T-cell (primary cell): ENCODE data around the gene BANF2. TPM values are rescaled to one million over a fixed set of nuclear protein-coding genes. Genes with fewer than 3 reads are reported as not detected.
"Not testable (repeated sequence)": the region's sequence is repeated elsewhere in the genome, so short reads cannot be mapped to it uniquely, and the experiment has no call there.

Experiments used
- ATAC-seq, 4 experiments: fragments of 200-7000 bp in 3 of 4; fragments of 150-1000 bp in 1 of 4; cut with Tn5 transposase; replicated peaks in 1 of 4; 1 replicate in 3 of 4; 2 replicates in 1 of 4; pipeline ENCODE4 v1.10.0; 2021; ENCODE audit warnings: moderate library complexity in 3 of 4, mild to moderate bottlenecking in 2 of 4, moderate number of reproducible peaks in 1 of 4
- CTCF ChIA-PET, 2 donors: fragments of 300-600 bp; sonication (Branson Sonifier 250); formaldehyde crosslinking; loops; one replicate each; lab custom pipeline; 2022; ENCODE audit warnings: antibody characterized with exemption in 2 of 2; lab: Charles Lee
- POLR2A ChIA-PET, 2 donors: fragments of 300-600 bp; sonication (Branson Sonifier 250); formaldehyde crosslinking; loops; one replicate each; lab custom pipeline; 2022; ENCODE audit warnings: antibody characterized with exemption in 2 of 2; lab: Charles Lee
- DNase-seq, 35 experiments: peaks; one replicate each; pipeline versions ENCODE4 v3.0.0 to v3.0.0-alpha.2; 2013 to 2023
- H3K27ac ChIP-seq: one replicate; pipeline ENCODE4 v1.5.1; 2013; ENCODE audit warnings: low read length
- H3K27me3 ChIP-seq, 2 experiments: replicated peaks in 1 of 2; 1 replicate in 1 of 2; 2 replicates in 1 of 2; pipeline versions ENCODE4 v1.6.1 to v1.7.0; 2013; ENCODE audit warnings: low read length in 1 of 2, mixed read lengths in 1 of 2; ENCODE audit not compliant: control insufficient read depth in 2 of 2, insufficient read depth in 2 of 2; ENCODE audit errors: extremely low read depth in 1 of 2
- H3K36me3 ChIP-seq, 2 donors: 1 replicate in 1 of 2; 2 replicates in 1 of 2; pipeline versions ENCODE4 v1.6.1 to v1.7.0; 2013; ENCODE audit warnings: low read length in 1 of 2; ENCODE audit not compliant: control insufficient read depth in 2 of 2, insufficient read depth in 1 of 2; ENCODE audit errors: extremely low read depth in 1 of 2
- H3K4me1 ChIP-seq, 2 experiments: 1 replicate in 1 of 2; 2 replicates in 1 of 2; pipeline versions ENCODE4 v1.6.1 to v1.7.0; 2013; ENCODE audit warnings: low read length in 2 of 2, mixed read lengths in 1 of 2; ENCODE audit not compliant: insufficient read depth in 2 of 2, control insufficient read depth in 1 of 2; ENCODE audit errors: extremely low read depth in 1 of 2
- H3K4me3 ChIP-seq, 2 donors: 1 replicate in 1 of 2; 2 replicates in 1 of 2; pipeline versions ENCODE4 v1.5.1 to v1.7.0; 2013; ENCODE audit warnings: mild to moderate bottlenecking in 2 of 2, low read length in 1 of 2, moderate library complexity in 1 of 2; ENCODE audit not compliant: control insufficient read depth in 1 of 2; ENCODE audit errors: extremely low read depth in 1 of 2
- H3K9me3 ChIP-seq: 2 replicates; pipeline ENCODE4 v1.7.0; 2013
- H3K27ac Mint-ChIP-seq, 2 donors: one replicate each; pipeline ENCODE4 v1.8.0; 2020 to 2021; ENCODE audit warnings: mild to moderate bottlenecking in 2 of 2, mixed read lengths in 2 of 2
- H3K27me3 Mint-ChIP-seq, 2 donors: one replicate each; pipeline ENCODE4 v1.8.0; 2021 to 2022; ENCODE audit warnings: mixed read lengths in 2 of 2
- H3K36me3 Mint-ChIP-seq: one replicate; pipeline ENCODE4 v1.8.0; 2021; ENCODE audit warnings: mixed read lengths
- H3K4me1 Mint-ChIP-seq, 3 donors: one replicate each; pipeline ENCODE4 v1.8.0; 2020 to 2022; ENCODE audit warnings: mixed read lengths in 3 of 3, mild to moderate bottlenecking in 1 of 3
- H3K4me3 Mint-ChIP-seq, 3 donors: one replicate each; pipeline ENCODE4 v1.8.0; 2020 to 2022; ENCODE audit warnings: mild to moderate bottlenecking in 3 of 3, mixed read lengths in 3 of 3, moderate library complexity in 3 of 3
- H3K9me3 Mint-ChIP-seq, 3 donors: one replicate each; pipeline ENCODE4 v1.8.0; 2020 to 2022; ENCODE audit warnings: mixed read lengths in 3 of 3
- WGBS: methylation state at CpG from one replicate; pipeline ENCODE4 v1.1.5; 2013; ENCODE audit warnings: missing lambda C conversion rate; ENCODE audit not compliant: insufficient coverage; 5-methylcytosine and 5-hydroxymethylcytosine counted together
- total RNA-seq, 35 experiments: library from RNA in 6 of 35; stranded (reverse) in 6 of 35; fragments of 120-200 nt in 1 of 35; gene quantifications; one replicate each; pipeline versions ENCODE4 v1.2.1 to v1.2.4 and lab custom pipeline; 2013 to 2026

The BANF2 gene
- total RNA-seq, 5 donors from 2014 or later (not counting 1 experiment from before 2014, with no cell fraction given), result not detected

DNA sequence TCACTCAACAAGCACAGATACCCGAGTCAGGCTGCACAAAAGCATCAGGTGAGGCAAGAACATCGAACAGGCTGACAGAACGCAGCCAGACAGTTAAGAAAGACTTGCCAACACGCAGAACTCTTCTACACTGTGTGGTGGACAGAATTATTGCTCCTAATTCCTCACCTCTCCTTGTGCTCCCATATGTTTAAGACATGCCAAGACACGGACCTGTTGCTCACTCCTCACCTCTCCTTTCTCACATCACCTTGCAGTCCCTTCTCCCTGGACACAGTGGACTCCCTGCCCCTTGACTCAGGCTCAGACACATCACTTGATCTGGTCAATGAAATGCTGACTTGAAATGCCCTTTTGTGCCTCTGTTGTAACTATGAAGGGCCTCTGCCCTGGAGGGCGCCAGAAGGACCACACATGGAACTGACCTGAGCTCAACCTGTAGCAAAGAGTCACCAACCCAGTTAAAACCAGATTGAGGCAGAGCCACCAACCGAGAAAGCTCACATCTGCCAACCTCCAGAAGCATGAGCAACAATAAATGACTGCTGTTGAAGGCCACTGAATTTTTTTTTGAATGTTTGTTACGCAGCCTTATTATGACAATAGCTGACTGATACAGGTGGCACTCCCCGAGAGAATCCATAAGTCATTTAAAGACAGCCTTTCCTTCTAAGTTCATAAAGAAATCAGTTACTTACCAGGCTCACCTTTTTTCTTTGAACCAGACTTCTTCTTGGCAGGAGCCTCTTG, 41.7 kb upstream of the BANF2 start:
- POLR2A ChIA-PET, result no interaction called here
- H3K27ac Mint-ChIP-seq, result no peak overlapping the region

DNA sequence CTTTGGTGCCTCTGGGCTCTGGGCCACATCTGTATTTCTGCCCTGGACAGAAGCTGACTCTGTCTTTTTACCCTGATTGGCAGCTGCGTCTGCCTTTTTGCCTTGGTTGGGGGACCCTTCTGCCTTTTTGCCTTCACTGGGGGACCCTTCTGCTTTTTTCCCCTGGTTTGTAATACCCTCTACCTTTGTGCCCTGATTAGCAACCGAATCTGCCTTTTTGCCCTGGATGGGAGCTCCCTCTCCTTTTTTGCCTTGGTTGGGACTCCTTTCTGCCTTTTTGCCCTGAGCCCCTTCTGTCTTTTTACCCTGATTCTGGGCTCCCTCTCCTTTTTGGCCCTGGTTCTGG, 41.1 kb upstream of the BANF2 start:
- Histone ChIP-seq H3K27me3 (no peaks in the 10 kb centered on the region), H3K27ac (no peak overlapping the region), H3K4me1 (peaks cover 0 to 4% of the 10 kb centered on the region in 2 experiments), H3K36me3 (peaks cover 0 to 14% of the 10 kb centered on the region in 2 donors), H3K4me3 (no peak overlapping the region), H3K9me3 (no peaks in the 10 kb centered on the region)
- no peak for DNase-seq
- Mint-ChIP-seq H3K4me3 (no peak overlapping the region), H3K36me3 (peaks cover 33% of the 10 kb centered on the region), H3K27ac (no peak overlapping the region), H3K27me3 (no peaks in the 10 kb centered on the region), H3K9me3 (no peaks in the 10 kb centered on the region), H3K4me1 (peaks cover 0 to 27% (median 6%) of the 10 kb centered on the region in 3 donors)
- WGBS, result 100% methylated on average over 2 of the region's 2 CpGs
- no peak for ATAC-seq
- ChIA-PET POLR2A (no interaction called here), CTCF (interaction anchor here in 1 of 2 donors (0.7 kb wide), 1 partner anchor 276 kb away, joined by 3 read pairs; no protein-coding TSS in a partner anchor)

More for the DNA sequence above, 41.7 kb upstream of the BANF2 start:
- Mint-ChIP-seq H3K4me3 (no peak overlapping the region), H3K4me1 (peaks cover 0 to 23% (median 4%) of the 10 kb centered on the region in 3 donors), H3K36me3 (peaks cover 33% of the 10 kb centered on the region), H3K27me3 (no peaks in the 10 kb centered on the region), H3K9me3 (no peaks in the 10 kb centered on the region)
- no peak for DNase-seq
- Histone ChIP-seq H3K36me3 (peaks cover 0 to 14% of the 10 kb centered on the region in 2 donors), H3K4me1 (peaks cover 0 to 4% of the 10 kb centered on the region in 2 experiments), H3K27ac (no peak overlapping the region), H3K27me3 (no peaks in the 10 kb centered on the region), H3K9me3 (no peaks in the 10 kb centered on the region), H3K4me3 (no peak overlapping the region)
- CTCF ChIA-PET, result interaction anchor here (0.5 to 0.7 kb wide), 2 partner anchors 94 to 277 kb away, joined by 3 read pairs; no protein-coding TSS in a partner anchor
- 98% methylated on average over 8 of the region's 9 CpGs for WGBS
- ATAC-seq, result no peak

DNA sequence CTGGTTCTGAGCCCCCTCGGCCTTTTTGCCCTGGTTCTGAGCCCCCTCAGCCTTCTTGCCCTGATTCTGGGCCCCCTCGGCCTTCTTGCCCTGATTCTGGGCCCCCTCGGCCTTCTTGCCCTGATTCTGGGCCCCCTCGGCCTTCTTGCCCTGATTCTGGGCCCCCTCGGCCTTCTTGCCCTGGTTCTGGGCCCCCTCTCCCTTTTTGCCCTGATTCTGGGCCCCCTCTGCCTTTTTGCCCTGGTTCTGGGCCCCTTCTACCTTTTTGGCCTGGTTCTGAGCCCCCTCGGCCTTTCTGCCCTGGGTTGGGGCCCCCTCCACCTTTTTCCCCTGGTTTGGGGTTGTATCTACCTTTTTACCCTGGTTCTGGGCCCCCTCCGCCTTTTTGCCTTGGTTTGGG, 40.4 kb upstream of the BANF2 start:
- H3K27me3 ChIP-seq, H3K27ac Mint-ChIP-seq, H3K9me3 ChIP-seq, DNase-seq, H3K27ac ChIP-seq, H3K4me3 ChIP-seq, H3K4me3 Mint-ChIP-seq, H3K9me3 Mint-ChIP-seq, H3K27me3 Mint-ChIP-seq, POLR2A ChIA-PET, ATAC-seq, H3K4me1 ChIP-seq, CTCF ChIA-PET: not testable (repeated sequence)
- peaks cover 0 to 14% of the 10 kb centered on the region in 2 donors for H3K36me3 ChIP-seq
- WGBS, result no CpG with 5 or more reads among the region's 7 CpGs
- Mint-ChIP-seq H3K36me3 (peaks cover 31% of the 10 kb centered on the region), H3K4me1 (peaks cover 5 to 34% (median 10%) of the 10 kb centered on the region in 3 donors)

DNA sequence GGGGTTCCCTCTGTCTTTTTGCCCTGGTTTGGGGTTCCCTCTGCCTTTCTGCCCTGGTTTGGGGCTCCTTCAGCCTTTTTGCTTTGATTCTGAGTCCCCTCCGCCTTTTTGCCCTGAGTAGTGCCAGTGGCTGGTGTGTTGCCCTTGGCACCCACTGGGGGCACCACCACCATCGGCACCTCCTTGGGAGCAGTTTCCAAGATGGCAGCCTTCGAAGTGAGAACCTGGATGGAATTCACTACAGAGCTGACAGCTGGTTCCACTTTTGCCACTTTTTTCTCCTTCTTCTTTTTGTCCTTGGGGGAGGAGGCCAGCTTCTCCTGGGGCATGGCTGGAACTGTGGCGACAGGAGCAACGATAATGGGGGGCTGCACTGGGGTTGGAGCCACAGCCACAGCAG, 40.0 kb upstream of the BANF2 start:
- Mint-ChIP-seq H3K9me3 (no peaks in the 10 kb centered on the region), H3K4me1 (peaks cover 9 to 39% (median 12%) of the 10 kb centered on the region in 3 donors), H3K36me3 (peaks cover 31% of the 10 kb centered on the region), H3K27me3 (no peaks in the 10 kb centered on the region), H3K4me3 (no peak overlapping the region), H3K27ac (no peak overlapping the region)
- Histone ChIP-seq H3K4me1 (peaks cover 0 to 11% of the 10 kb centered on the region in 2 experiments), H3K36me3 (peaks cover 0 to 14% of the 10 kb centered on the region in 2 donors), H3K27me3 (no peaks in the 10 kb centered on the region), H3K27ac (no peak overlapping the region), H3K9me3 (no peaks in the 10 kb centered on the region), H3K4me3 (no peak overlapping the region)
- WGBS, result 100% methylated on average over 4 of the region's 5 CpGs
- ChIA-PET CTCF (no interaction called here), POLR2A (no interaction called here)
- DNase-seq (no peak), ATAC-seq (no peak)

DNA sequence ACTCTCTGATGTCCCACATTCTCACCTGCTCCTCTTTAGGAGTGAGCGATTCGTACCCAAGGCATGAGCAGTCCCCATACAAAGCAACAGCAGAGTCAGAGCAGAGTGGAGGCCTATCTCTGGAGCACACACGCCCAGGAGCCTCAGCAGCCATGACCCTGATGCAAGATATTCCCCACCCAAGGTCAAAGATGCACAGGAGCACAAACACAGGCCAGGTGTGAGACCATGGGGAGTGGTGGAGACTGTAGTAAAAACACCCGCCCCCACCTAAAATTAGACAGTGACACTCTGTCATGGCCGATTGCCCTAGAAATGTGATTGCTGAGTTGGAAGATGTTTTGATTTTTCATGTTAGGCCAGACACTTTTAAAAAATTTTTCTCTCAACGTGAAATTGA, 39.1 kb upstream of the BANF2 start:
- DNase-seq, result no peak
- H3K9me3 ChIP-seq, result no peaks in the 10 kb centered on the region
- no peak for ATAC-seq
- Mint-ChIP-seq H3K27ac (no peak overlapping the region), H3K9me3 (no peaks in the 10 kb centered on the region), H3K4me3 (no peak overlapping the region), H3K27me3 (no peaks in the 10 kb centered on the region), H3K36me3 (peaks cover 31% of the 10 kb centered on the region), H3K4me1 (peaks cover 18 to 46% (median 18%) of the 10 kb centered on the region in 3 donors)
- H3K4me3 ChIP-seq, result no peak overlapping the region
- H3K4me1 ChIP-seq, result peaks cover 0 to 17% of the 10 kb centered on the region in 2 experiments
- H3K27ac ChIP-seq, result no peak overlapping the region
- no peaks in the 10 kb centered on the region for H3K27me3 ChIP-seq
- ChIA-PET POLR2A (no interaction called here), CTCF (interaction anchor here in 1 of 2 donors (0.9 kb wide), 1 partner anchor 49 kb away, joined by 4 read pairs; no protein-coding TSS in a partner anchor)
- 97% methylated on average over 3 of the region's 6 CpGs for WGBS
- peaks cover 0 to 11% of the 10 kb centered on the region in 2 donors for H3K36me3 ChIP-seq

DNA sequence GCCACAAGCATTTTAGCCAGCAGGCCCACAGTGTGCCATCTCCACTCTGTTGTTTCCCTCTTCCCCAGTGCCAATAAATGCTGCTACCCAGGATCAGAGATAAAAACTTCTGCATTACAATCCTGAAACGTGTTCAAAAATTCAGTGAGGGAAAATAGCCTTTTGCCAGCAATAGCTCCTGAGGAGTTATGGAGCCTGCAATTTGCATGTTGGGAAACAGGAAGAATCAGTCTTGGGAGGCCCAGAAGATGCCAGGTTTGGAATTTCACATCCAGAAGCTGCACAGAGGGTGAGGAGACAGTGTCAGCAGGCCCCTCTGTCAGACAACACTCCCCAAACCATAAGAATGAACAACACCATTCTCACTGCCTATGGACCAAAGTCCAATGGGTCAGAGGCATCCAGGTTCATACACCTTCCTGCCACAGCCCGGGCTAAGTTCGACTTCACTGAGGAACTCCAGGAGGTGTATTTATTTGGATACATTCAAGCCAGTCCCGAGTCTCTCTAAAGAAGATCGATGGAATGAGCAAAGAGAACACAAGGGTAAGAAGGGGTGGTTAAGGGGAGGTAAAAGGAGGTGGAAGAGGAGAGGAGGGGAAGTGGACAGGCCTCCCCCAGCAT, 38.5 kb upstream of the BANF2 start:
- Mint-ChIP-seq H3K27me3 (no peaks in the 10 kb centered on the region), H3K9me3 (no peaks in the 10 kb centered on the region), H3K4me3 (no peak overlapping the region), H3K36me3 (peaks cover 31% of the 10 kb centered on the region), H3K27ac (no peak overlapping the region), H3K4me1 (peaks cover 23 to 51% (median 24%) of the 10 kb centered on the region in 3 donors)
- 87% methylated on average over 4 of the region's 5 CpGs for WGBS
- peaks cover 4 to 20% of the 10 kb centered on the region in 2 experiments for H3K4me1 ChIP-seq
- POLR2A ChIA-PET, result no interaction called here
- CTCF ChIA-PET, result interaction anchor here in 1 of 2 donors (0.9 kb wide), 1 partner anchor 49 kb away, joined by 4 read pairs; no protein-coding TSS in a partner anchor
- no peaks in the 10 kb centered on the region for H3K27me3 ChIP-seq
- no peak overlapping the region for H3K27ac ChIP-seq
- H3K36me3 ChIP-seq, result peaks cover 0 to 10% of the 10 kb centered on the region in 2 donors
- no peak for DNase-seq
- ATAC-seq, result no peak
- no peak overlapping the region for H3K4me3 ChIP-seq
- H3K9me3 ChIP-seq, result no peaks in the 10 kb centered on the region
